ENCODE results near the gene ELMO3.

Gene ELMO3

DNA sequence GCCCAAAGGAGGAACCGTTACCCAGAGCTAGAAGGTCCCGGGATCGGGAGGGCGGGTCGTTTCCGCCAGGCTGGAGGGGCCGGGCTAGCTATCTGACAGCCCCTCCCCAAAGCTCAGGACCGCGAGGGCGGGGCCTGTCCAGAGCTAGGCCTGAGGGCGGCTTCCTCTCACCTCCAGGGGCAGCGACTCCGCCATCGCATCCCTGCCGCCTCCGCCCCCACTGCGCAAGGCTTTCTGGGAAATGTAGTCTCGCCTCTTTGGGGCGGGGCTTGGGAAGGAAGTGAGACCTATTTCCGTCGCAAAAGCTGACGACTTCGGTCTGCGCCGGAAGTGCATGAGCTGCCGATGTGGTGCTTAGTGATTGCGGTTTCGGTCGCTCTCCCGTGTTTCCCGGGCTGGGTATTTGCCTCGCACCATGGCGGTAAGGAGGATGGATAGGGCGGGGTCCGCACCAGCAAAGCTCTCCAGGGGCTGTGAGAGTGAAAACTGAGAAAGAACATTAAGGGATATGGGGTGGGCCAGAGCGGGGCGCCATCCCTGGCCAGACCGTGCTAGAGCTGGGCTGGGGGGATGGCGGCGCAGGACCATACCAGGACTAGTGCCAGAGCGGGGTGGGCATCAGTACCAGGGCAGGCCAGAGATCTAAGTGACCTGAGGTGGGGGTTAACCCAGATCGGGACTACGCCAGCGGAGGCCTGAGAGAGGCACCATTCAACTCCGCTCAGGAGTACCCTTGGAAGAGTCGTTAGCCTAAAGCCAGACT is 28.1 kb downstream of the ELMO3 start, which contains the start of gene TMEM208:
TMEM208 (plus strand) TSS at position 327 of the 763 bp plus-strand sequence; CDS start at position 416, 89 bp downstream.
- DNase-seq: peak; percentile 93 to 98 (median 94)

DNA sequence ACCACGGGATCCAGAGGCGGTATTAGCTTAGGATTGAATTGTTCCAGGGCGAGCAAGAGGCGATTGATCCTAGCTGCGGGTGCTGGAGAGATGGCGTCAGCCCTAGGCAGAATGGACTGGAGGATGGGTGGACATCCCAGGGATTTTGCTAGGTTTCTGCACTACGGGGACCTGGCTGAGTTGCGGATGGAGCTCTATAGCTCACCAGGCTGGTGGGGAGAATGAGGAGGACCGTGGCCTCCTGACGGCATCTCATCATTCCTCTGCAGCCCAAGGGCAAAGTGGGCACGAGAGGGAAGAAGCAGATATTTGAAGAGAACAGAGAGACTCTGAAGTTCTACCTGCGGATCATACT is 28.6 kb downstream of the ELMO3 start:
- no peak for DNase-seq

DNA sequence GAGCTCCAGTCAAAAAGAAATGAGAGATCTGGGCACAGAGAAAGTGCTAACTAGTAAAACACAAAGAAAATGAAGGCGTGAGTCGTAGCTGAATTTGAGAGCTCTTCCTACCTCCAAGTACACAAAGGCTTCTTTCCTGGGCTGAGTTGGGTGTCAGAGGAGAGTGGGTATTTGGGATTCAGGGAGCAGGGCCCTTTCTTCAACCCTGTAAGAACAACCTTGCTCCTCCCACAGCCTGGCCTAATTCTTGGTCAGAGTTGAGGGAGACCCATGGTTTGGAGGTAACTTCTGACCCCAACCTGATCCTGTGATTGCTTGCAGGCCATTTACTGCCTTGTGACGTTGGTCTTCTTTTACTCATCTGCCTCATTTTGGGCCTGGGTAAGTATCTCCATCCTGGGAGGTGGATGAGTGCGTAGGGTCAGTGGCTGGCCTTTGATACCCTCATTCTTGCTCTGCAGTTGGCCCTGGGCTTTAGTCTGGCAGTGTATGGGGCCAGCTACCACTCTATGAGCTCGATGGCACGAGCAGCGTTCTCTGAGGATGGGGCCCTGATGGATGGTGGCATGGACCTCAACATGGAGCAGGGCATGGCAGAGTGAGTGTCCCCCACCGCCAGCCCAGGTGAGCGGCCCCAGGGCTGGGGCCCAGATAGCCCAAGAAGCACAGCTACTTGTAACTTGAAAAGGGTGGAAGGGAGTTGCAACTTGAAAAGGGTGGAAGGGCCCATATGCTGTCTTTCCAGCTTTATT is 29.3 kb downstream of the ELMO3 start:
- DNase-seq: no peak

DNA sequence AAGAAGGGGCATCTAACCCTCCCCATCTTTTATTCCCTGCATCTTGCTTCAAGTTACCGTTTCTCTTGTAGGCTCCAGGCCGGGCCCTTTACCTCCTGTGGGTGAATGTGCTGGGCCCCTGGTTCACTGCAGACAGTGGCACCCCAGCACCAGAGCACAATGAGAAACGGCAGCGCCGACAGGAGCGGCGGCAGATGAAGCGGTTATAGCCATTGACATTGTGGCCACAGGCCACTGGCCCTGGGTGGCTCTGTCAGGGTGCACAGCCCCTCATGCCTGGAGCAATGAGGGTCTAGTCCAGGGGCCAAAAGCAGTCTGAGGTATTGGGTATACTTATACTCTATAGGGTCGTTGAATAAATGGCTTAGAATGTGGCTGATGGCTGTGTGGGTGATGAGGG is 30.0 kb downstream of the ELMO3 start:
- DNase-seq: no peak

DNA sequence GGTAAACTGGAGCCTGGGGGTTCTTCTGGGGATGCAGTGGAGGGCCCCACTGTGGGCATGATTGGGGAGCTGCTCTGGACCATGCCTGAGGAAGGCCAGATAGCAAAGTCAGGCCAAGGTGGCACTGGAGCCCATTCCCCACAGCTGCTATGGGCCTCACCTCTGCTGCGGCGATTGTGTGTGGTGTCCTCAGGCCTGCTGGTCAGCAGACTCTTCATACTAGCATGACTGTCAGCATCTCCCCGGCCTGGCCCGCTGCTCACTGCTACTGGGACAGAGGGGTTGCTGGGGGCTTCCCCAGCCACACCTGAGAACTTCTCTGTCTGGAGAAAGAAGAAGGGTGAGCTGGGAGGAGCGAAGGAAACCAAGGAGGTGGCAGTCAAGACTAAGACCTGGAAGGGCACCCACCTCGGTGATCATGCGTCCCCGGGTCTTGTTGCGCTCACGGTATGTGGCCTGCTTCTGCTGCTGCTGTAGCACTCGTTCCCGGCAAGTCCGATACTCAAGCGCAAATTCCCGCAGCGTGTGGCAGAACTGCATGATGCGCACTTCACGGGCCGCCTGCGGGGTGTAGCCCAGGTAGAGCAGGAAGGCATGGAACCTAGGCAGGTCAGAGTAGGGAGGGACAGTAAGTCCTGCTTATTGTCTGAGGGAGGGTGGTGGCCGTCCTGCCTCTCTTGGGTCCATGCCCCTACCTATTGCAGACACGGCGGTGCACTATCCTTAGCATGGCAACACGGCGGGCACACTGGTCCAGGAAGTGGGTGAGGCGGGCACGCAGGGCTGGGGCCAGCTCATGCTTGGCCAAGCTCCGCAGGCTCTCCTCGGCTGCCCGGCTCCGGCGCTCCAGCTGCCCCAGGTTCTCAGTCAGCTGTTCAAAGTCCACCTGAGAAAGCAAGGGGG is 31.2 kb downstream of the ELMO3 start:
- no peak for DNase-seq

DNA sequence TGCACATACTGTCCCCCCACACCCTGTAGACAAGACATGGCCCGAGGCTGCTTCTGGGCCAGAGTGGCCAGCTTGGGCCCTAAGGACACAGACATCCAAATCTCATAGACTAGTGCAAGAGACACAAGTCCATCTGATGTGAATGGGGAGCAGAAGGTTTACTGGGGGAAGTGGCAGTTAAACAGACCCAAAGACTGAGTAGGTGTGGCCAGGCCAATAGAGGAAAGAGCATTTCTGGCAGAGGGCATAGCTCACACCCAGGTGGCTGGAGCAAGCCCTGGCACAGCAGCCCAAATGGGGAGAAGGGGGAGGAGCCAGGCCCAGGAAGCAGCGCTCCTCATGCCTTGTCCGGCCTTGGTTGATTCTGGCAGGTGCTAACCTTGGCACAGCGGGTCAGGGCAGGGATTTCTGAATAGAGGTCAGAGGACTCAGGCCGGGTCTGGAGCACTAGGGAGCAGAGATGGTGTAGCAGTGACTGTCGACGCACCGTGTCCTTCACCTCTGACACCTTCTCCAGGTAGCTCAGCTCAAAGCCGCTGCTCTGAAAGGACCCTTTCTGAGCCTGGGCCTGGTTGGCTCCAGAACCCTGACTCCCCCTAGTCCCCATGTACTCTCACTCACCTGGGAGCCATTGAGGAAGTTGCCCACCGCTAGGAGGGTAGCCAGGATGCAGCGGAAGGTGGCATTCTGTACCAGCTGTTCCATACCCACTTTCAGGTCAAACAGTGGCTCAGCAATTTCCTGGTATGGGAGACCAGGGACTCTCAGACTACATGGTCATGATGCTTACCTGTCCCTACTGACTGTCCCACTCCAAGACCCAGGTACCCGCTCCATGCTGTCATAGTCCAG is 32.1 kb downstream of the ELMO3 start:
- no peak for DNase-seq

DNA sequence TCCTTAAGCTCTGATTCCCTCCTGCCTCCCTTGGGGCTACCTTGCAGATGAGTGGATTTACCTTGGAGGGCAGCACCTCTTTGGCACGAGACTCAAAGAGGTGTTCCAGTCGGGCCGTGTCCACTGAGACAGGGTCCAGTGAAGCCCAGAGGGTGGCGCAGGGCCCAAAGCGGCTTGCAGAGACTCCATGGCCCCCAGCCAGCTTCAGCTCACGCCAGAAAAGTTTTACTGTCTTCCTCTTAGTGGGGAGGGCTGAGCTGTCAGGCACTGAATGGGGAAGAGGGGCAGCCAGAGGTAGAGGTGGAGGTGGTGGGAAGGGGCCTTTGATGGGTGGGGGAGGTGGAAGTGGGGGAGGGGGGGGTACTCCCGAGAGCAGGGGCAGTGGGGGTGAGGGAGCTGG is 34.7 kb downstream of the ELMO3 start:
- DNase-seq: no peak

DNA sequence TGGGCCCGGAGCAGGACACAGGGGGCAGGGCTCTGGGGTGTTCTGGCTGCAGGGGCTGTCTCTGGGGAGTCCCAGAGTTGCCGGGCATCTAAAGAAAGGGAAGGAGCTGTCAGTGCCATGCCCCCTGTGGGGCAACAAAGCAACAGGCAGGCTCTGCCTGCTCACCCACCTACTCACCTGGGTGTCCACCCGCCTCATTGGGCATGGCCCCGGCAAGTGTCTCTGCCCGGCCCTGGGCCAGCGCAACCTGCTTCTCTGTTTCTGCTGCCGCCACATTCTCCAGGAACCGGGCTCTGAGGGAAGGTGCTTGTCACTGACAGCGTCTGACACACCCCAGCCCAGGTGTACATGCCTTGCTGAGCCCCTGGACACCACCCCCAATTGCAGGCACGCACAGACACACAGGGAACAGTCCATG is 35.3 kb downstream of the ELMO3 start:
- DNase-seq: no peak

DNA sequence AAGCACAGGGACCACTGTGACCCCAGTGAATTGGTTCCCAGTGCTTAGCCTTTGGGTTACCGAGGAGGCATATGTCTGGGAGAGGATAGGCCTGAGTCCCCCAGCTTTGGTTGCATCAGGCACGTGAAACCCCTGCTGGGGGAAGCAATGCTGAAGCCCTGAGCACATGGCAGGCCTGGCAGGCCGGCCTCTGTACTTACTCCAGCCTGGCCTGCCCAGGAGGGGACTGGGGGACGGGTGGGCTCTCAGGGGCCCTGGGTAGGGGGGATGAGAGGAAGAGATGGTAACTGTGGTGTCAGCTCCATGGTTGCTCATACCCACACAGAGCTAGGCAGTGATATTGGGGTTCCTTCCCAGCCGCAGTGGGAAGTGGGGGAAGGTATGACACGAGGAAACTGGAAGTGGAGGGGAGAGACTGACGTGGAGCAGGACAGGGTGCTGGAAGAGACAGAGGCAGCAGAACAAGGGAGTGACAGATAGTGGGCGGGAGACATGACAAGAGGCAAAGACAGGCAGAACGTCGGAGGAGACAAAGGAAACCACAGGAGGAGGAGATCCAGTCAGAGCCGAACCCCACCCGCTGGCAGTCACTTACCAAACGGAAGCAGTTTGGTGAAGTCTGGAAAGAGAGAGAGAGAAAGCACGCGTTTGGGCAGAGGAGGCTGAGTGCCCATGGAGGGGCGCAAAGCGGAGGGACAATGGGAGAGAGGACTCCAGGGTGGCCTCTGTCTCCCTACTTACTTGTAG is 37.1 kb downstream of the ELMO3 start:
- no peak for DNase-seq

DNA sequence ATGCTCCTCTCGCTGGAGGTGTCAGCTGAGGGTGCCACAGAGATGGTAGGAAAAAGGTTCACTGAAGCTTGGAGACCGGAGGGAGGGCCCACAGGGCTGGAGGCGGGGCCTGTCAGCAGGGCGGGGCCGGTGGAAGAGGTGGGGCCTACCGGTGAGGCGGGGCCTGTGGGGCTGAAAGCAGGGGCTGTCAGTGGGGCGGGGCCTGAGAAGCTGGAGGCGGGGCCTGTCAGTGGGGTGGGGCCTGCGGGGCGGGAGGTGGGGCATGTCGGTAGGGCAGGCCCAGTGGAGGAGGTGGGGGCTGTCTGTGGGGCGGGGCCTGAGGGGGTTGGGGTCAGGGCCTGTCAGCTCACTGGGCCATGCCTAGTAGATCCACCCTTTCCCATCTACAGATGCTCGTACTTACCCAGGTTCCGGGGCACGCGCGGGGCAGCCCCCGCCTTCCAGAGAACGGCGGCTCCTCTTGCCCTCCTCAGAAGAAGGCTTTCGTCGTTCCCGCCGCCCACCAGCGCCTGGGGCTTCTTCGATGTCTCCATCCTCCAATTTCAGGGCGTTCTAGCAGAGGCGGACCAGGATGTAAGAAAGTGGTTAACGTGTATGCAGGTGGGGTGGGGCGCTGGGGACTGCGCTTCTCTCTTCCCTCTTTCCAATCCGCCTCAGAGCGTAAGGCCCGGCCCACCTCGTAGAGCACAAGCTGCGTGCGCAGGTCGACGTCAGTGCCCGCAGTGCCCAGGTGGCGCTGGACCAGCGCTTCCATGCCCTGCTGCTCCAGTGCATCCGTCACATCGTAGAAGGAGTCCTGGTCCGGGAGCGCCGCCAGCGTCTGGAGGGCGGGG is 37.8 kb downstream of the ELMO3 start:
- DNase-seq: peak; percentile 31 to 57 (median 40)

DNA sequence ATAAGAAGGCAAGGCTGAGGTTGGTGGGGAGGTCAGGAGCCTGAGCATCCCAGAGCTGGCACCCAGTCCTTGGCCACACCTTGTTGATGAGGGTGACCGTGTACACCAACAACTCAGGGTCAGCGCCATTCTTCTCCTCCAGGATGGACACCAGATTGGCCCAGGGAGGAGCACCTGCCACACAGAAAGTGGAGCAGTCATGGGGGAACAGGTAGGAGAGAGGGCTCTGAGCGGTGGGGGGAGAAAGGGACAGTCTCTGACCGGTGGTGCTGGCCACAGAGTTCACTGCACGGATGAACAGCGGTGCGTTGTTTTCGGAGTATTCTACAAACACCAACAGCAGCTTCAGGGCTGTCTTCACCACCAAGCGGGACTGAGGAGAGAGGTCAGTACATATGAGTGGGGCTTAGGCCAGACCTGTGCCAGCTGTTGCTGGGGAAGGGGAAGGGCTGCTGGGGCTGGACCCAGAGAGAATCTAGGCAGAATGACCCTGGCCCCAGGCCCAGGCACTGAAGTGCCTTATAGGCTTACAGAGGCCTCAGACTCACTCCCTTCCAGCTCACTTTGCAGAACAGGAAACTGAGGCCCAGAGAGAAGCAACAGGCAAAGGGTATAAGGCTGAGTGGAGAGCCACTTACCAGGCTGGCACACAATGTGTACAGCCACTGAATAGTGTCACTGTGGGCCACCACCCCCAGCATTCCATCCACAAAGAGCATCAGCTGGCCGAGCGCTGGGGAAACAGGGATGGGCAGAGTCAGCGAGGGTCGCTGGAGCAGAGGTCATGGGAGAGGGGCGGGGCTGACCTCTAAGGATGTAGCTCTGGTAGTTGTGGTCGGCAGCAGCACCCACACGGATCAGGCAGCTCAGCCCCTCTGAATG is 38.7 kb downstream of the ELMO3 start:
- no peak for DNase-seq

DNA sequence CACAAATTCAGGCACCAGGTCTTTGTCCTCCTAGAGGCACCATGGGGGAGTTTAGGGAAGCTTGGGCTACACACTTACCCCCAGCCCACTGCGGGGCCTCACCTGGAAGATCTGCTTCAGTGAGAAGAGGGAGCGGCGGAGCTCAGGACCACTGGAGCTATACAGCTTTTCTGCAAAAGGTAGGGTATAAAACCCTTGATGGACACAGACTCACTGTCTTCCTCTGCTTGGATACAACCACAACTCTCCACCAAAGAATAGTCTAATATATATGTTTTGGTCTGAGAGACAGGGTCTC is 39.3 kb downstream of the ELMO3 start:
- DNase-seq: no peak

DNA sequence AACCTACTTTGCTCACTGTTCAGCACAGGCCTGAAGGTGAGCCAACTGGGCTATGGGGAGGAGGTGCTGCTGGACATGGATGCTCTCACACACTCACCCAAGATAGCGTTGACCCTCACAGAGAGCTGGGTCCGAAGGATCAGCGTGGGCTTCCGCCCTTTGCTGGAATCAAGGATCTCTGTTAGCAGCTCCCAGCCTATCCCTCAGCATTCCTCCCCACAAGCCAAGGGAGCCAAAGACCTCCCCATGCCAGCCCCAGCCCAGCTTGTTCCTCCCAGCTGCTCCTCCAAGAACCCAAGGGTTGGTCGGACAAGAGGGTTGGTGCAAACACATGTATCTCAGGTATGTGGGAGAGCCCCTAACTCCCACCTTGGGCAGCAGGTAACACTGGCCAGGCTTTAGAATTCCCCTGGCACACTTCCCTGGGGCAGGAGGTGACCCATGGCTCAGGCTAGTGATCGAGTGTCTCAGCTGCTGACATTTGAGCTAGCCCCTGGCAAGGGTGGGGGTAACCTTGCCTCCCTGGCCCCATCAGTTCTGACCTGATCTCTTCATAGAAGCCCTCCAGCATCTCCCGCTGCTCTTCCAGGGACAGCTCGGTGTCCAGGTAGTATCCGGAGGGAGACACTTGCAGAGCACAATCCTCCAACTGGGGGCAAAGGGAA is 40.0 kb downstream of the ELMO3 start:
- DNase-seq: no peak

DNA sequence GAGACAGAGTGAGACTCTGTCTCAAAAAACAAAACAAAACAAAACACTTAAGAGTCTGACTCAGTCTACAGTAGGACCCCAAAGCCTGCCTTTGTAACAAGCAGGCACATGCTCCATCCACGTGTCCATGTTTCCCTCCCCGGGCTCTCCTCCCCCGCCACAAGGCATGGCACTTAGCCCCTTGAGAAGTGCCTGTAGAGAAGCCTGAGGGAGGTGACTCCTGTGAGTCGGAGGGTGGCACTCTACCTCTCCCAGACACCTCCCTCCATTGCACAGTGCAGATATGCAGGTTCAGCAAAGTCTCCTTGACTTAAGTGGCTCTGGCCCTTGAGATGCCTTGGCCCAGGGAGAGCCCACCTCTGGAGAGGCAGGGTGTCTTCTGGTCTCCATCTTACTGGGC is 41.6 kb downstream of the ELMO3 start:
- DNase-seq: no peak

DNA sequence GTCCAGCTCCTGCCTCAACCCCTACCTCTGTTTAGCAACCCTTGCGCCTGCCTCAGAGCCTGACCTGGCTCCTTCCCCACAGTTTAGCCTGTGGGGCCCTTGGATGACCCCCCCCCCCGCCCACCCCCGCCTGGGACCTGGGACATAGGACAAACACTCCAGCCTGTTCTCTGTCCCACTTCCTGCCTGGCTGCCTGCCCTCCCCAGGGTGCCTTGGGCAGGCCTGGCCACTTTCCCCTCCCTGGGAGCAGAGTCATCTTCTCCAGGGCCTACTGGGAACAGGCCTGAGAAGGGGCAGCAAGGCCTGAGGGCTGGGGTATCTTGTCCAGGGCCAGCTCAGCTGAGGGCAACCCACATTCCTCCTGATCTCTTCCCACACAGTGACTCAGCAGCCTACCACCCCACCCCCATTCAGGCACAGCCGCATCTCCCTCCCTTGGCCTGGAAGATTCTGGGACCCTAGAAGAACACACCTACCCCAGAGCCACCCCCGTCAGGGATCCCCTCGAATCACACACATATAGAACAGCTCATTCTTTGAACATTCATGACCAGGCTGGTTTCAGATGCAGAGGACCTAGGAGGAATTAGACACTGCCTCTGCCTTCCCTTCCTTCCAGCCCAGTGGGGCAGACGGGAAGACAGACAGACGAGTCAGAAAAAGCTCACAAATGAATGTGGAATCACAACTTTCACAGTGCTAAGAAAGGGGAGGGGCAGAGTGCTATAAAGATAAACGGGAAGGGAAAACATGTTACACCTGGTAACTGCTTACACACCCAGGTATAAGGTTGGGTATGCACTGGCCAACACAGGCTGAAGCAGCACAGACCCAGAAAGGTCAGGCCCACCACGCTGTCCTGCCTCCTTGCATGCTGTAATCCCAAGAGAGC is 42.3 kb downstream of the ELMO3 start:
- DNase-seq: no peak

DNA sequence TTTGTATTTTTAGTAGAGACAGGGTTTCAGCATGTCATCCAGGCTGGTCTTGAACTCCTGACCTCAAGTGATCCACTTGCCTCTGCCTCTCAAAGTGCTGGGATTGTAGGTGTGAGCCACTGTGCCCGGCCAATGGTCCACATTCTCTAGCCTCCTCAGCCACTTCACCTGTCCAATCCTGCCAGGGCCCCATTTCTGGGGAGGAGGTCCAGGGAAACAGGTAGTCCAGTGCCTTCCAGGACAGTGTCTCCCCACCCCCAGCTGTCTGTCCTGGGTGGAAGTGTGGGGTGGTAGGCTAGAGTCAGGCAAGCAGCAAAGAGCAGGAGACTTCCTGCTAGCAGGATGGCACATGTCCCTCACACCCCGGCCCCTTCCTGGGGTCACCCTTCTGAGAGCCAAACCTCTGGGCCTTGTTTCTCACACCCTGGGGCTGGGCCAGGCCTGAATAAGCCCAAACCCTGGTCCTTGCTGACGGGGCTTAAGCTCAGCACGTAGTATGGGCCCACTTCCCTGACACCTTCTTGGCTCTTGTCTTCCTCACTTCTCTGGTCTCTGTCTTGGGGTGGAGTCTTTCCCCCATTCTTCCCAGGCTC is 43.3 kb downstream of the ELMO3 start:
- no peak for DNase-seq

DNA sequence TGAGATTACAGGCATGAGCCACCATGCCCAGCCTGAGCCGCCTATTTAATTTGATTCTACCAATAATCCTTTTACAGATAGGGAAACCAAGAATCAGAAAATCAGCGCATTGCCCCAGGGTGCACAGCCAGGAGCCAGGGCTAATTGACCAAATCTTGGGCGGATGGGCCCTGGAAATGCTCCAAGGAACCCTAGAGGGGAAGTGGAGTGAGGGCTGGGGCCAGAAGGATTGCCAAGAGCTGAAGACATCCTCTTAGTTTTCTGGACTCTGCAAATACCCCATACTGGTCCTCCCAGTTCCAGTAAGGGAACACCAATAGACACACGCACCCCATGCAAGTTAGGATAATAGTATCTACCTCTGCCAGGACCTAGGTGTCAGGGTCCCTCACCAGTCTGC is 44.5 kb downstream of the ELMO3 start:
- no peak for DNase-seq

Measured in activated CD4-positive, CD25-positive, alpha-beta regulatory T cell (primary cell).